ENCODE results near the gene LRIG2. TPM values are rescaled to one million over a fixed set of nuclear protein-coding genes. Genes with fewer than 3 reads are reported as not detected.
A peak's percentile ranks its signal among the peaks of the same experiment; 100 is the strongest.

LRIG2 gene
- total and polyA plus RNA-seq, 2 experiments from 2014 or later: 10.0 to 40.4 TPM

GRCh38 chr1:113123737-113124136, 50.7 kb downstream of the LRIG2 start:
- DNase-seq (ENCODE audit: low spot score): no peak
- TF ChIP-seq ZNF114 (CRISPR knock-in tag; IDR thresholded peaks at IDR 0.05) (no peak), EZH2 (IDR thresholded peaks at IDR 0.05; ENCODE audit: low read depth, unreplicated experiment) (no peak), JUNB (IDR thresholded peaks at IDR 0.05; ENCODE audit: unreplicated experiment) (no peak), ZNF331 (CRISPR knock-in tag; IDR thresholded peaks at IDR 0.05; ENCODE audit: low read depth) (no peak), REST (IDR thresholded peaks at IDR 0.05; ENCODE audit: unreplicated experiment) (no peak), CTCF (conservative IDR thresholded peaks at IDR 0.05; ENCODE audit: low read depth in 2 of 2) (no peak)
- H3K36me3 Mint-ChIP-seq (ENCODE audit: low read depth): peaks cover 82% of the 10 kb centered on the region

GRCh38 chr1:113124366-113124765, 51.4 kb downstream of the LRIG2 start:
- Histone ChIP-seq H3K4me2 (no peak overlapping the region), H3K27ac (ENCODE audit: low read depth) (no peak overlapping the region), H3K36me3 (ENCODE audit: insufficient read depth) (peaks cover 47% of the 10 kb centered on the region), H3F3A (replicated peaks; ENCODE audit: low read depth) (peaks cover 10% of the 10 kb centered on the region), H2AFZ (no peak overlapping the region), H3K27me3 (ENCODE audit: insufficient read depth) (no peaks in the 10 kb centered on the region), H3K4me3 (no peak overlapping the region), H4K20me1 (replicated peaks; ENCODE audit: insufficient read depth) (peaks cover 21% of the 10 kb centered on the region), H3K79me2 (replicated peaks; ENCODE audit: insufficient read depth) (peaks cover 5% of the 10 kb centered on the region; the same call in 1 of the 2 replicates), H3K9me2 (ENCODE audit: insufficient read depth) (no peaks in the 10 kb centered on the region), H3K4me1 (ENCODE audit: insufficient read depth) (no peaks in the 10 kb centered on the region; the same call in 1 of the 2 replicates)
- DNase-seq (ENCODE audit: low spot score) (no peak), ATAC-seq (no peak)
- Mint-ChIP-seq H3K27ac (no peak overlapping the region), H3K4me1 (peaks cover 2% of the 10 kb centered on the region; the same call in 2 of the 3 replicates), H3K27me3 (ENCODE audit: insufficient read depth, low read depth, poor library complexity) (no peaks in the 10 kb centered on the region), H3K9me3 (no peaks in the 10 kb centered on the region), H3K4me3 (no peak overlapping the region), H3K36me3 (ENCODE audit: low read depth) (peaks cover 75% of the 10 kb centered on the region)
- TF ChIP-seq EZH2phosphoT487 (IDR thresholded peaks at IDR 0.05; ENCODE audit: unreplicated experiment) (no peak), ETS1 (IDR thresholded peaks at IDR 0.05) (no peak), JUNB (IDR thresholded peaks at IDR 0.05; ENCODE audit: unreplicated experiment) (no peak), NANOG (IDR thresholded peaks at IDR 0.05; ENCODE audit: borderline replicate concordance) (no peak), STAT1 (IDR thresholded peaks at IDR 0.05; ENCODE audit: unreplicated experiment) (no peak), REST (IDR thresholded peaks at IDR 0.05; ENCODE audit: unreplicated experiment) (no peak), CREB1 (CRISPR knock-in tag; IDR thresholded peaks at IDR 0.05; ENCODE audit: low read depth) (no peak), EZH2 (IDR thresholded peaks at IDR 0.05; ENCODE audit: low read depth, unreplicated experiment) (no peak), ZNF331 (CRISPR knock-in tag; IDR thresholded peaks at IDR 0.05; ENCODE audit: low read depth) (no peak), POLR2AphosphoS5 (IDR thresholded peaks at IDR 0.05; ENCODE audit: low read depth) (no peak)

More at GRCh38 chr1:113123737-113124136, 50.7 kb downstream of the LRIG2 start:
- no peaks in the 10 kb centered on the region for H3K27me3 ChIP-seq (ENCODE audit: insufficient read depth)
- H3K4me3 ChIP-seq: no peak overlapping the region
- H3F3A ChIP-seq (replicated peaks; ENCODE audit: low read depth): peaks cover 12% of the 10 kb centered on the region
- peak overlapping the region; percentile 41; the same call in 1 of the 2 replicates for H3K27ac ChIP-seq (ENCODE audit: low read depth)
- ATAC-seq: no peak
- H3K9me2 ChIP-seq (ENCODE audit: insufficient read depth): no peaks in the 10 kb centered on the region
- Mint-ChIP-seq H3K27ac (no peak overlapping the region), H3K9me3 (no peaks in the 10 kb centered on the region), H3K4me1 (no peaks in the 10 kb centered on the region), H3K4me3 (no peak overlapping the region), H3K27me3 (ENCODE audit: insufficient read depth, low read depth, poor library complexity) (no peaks in the 10 kb centered on the region)
- H3K36me3 ChIP-seq (ENCODE audit: insufficient read depth): peaks cover 53% of the 10 kb centered on the region
- no peak overlapping the region for H3K4me2 ChIP-seq
- no peaks in the 10 kb centered on the region for H3K4me1 ChIP-seq (ENCODE audit: insufficient read depth)
- no peak overlapping the region for H2AFZ ChIP-seq
- H3K79me2 ChIP-seq (replicated peaks; ENCODE audit: insufficient read depth): peaks cover 5% of the 10 kb centered on the region; the same call in 1 of the 2 replicates
- peaks cover 21% of the 10 kb centered on the region for H4K20me1 ChIP-seq (replicated peaks; ENCODE audit: insufficient read depth)
